ENCODE data around the gene ENG.
A peak's percentile ranks its signal among the peaks of the same experiment; 100 is the strongest.
"Not testable (repeated sequence)": the region's sequence is repeated elsewhere in the genome, so short reads cannot be mapped to it uniquely, and the experiment has no call there.

ENG gene

GRCh38 chr9:127863191-127863621 is 8.7 kb upstream of the ENG start:
- no peak for DNase-seq

GRCh38 chr9:127862075-127863011 is 7.9 kb upstream of the ENG start:
- peak in 2 of 4 experiments; percentile 17 to 18 for DNase-seq

- DNase-seq = no peak
Measured at GRCh38 chr9:127860779-127861178, 6.3 kb upstream of the ENG start.

GRCh38 chr9:127860260-127860659 is 5.8 kb upstream of the ENG start:
- DNase-seq = no peak

- DNase-seq = no peak
Measured at GRCh38 chr9:127858041-127858512, 3.6 kb upstream of the ENG start.

- DNase-seq = no peak
Measured at GRCh38 chr9:127857278-127857677, 2.8 kb upstream of the ENG start.

- no peak for DNase-seq
Measured at GRCh38 chr9:127856729-127857116, 2.3 kb upstream of the ENG start.

GRCh38 chr9:127856094-127856728 is 1.8 kb upstream of the ENG start:
- DNase-seq = no peak

GRCh38 chr9:127855522-127855921 is 1.1 kb upstream of the ENG start:
- DNase-seq = no peak

GRCh38 chr9:127854960-127855359 is 502 bp upstream of the ENG start:
- no peak for DNase-seq

GRCh38 chr9:127853312-127854183 is 910 bp downstream of the ENG start:
- DNase-seq = no peak

GRCh38 chr9:127852829-127853228 is 1.6 kb downstream of the ENG start:
- DNase-seq = no peak

- DNase-seq = no peak
Measured at GRCh38 chr9:127850286-127850830, 4.1 kb downstream of the ENG start.

GRCh38 chr9:127848756-127849504 is 5.5 kb downstream of the ENG start:
- no peak for DNase-seq

- no peak for DNase-seq
Measured at GRCh38 chr9:127847833-127848755, 6.4 kb downstream of the ENG start.

- no peak for DNase-seq
Measured at GRCh38 chr9:127847178-127847510, 7.3 kb downstream of the ENG start.

GRCh38 chr9:127846443-127847177 is 7.8 kb downstream of the ENG start:
- DNase-seq = no peak

- DNase-seq = not testable (repeated sequence)
Measured at GRCh38 chr9:127845619-127846018, 8.8 kb downstream of the ENG start.

- DNase-seq = no peak
Measured at GRCh38 chr9:127844821-127845359, 9.6 kb downstream of the ENG start.

Data from activated CD4-positive, CD25-positive, alpha-beta regulatory T cell (primary cell).